ENCODE data around the gene PDLIM1.

- TF ChIP-seq EZH2 (IDR thresholded peaks at IDR 0.05; ENCODE audit: insufficient read depth, poor library complexity, severe bottlenecking), result no peak
- no peak for TF ChIP-seq EZH2phosphoT487 (IDR thresholded peaks at IDR 0.05; ENCODE audit: insufficient read depth, low read depth)
Measured at GRCh38 chr10:95321554-95322301, 30.9 kb upstream of the PDLIM1 start.
